NCI-H226 (cell line): ENCODE measurements around the gene PCK1.

Experiments used
- DNase-seq: peaks from one replicate; pipeline ENCODE4 v3.0.0-alpha.2; 2015

PCK1 gene

GRCh38 chr20:57608516-57608915 lies 47.6 kb downstream of the PCK1 start:
- DNase-seq = no peak

GRCh38 chr20:57609086-57609841 lies 48.4 kb downstream of the PCK1 start:
- DNase-seq = no peak

- DNase-seq = no peak
Measured at GRCh38 chr20:57609842-57610167, 48.9 kb downstream of the PCK1 start.

GRCh38 chr20:57610261-57610952 lies 49.5 kb downstream of the PCK1 start:
- DNase-seq = no peak

- no peak for DNase-seq
Measured at GRCh38 chr20:57611586-57612311, 50.8 kb downstream of the PCK1 start.

GRCh38 chr20:57612436-57612835 lies 51.5 kb downstream of the PCK1 start:
- DNase-seq = no peak

- DNase-seq = no peak
Measured at GRCh38 chr20:57612916-57613315, 52.0 kb downstream of the PCK1 start.

- no peak for DNase-seq
Measured at GRCh38 chr20:57613481-57613921, 52.6 kb downstream of the PCK1 start.

GRCh38 chr20:57614490-57615444 lies 53.9 kb downstream of the PCK1 start:
- no peak for DNase-seq

GRCh38 chr20:57615445-57615811 lies 54.5 kb downstream of the PCK1 start:
- DNase-seq = no peak

GRCh38 chr20:57616143-57616951 lies 55.4 kb downstream of the PCK1 start:
- no peak for DNase-seq

- DNase-seq = no peak
Measured at GRCh38 chr20:57617079-57617795, 56.3 kb downstream of the PCK1 start.
